Keratinocyte (primary cell): ENCODE results near the gene TFDP1. TPM values are rescaled to one million over a fixed set of nuclear protein-coding genes. Genes with fewer than 3 reads are reported as not detected.

ENCODE experiments used
- DNase-seq: peaks from one replicate; pipeline ENCODE4 v3.0.0-alpha.2; 2011; ENCODE audit warnings: low read depth, missing footprints, low spot score
- FAIRE-seq: peaks from 2 replicates; lab custom pipeline; 2011; peaks lifted over from hg19 to GRCh38; lab: Jason Lieb, UNC
- H2AFZ ChIP-seq: 2 replicates; pipeline ENCODE4 v1.6.0; 2012; ENCODE audit warnings: low read length, control low read depth, inconsistent platforms; ENCODE audit not compliant: control insufficient read depth
- H3K27ac ChIP-seq: 2 replicates; pipeline ENCODE4 v1.5.1; 2011; ENCODE audit warnings: low read length; ENCODE audit not compliant: control insufficient read depth, insufficient read depth
- H3K27me3 ChIP-seq: 3 replicates; pipeline ENCODE4 v1.6.0; 2011; ENCODE audit warnings: low read length; ENCODE audit not compliant: control insufficient read depth, insufficient read depth; ENCODE audit errors: extremely low read depth
- H3K36me3 ChIP-seq, 2 experiments: 2 replicates in 1 of 2; 3 replicates in 1 of 2; pipeline ENCODE4 v1.5.1; 2011; ENCODE audit warnings: low read length in 2 of 2, mild to moderate bottlenecking in 1 of 2; ENCODE audit not compliant: control insufficient read depth in 2 of 2, insufficient read depth in 2 of 2; ENCODE audit errors: extremely low read depth in 1 of 2
- H3K4me1 ChIP-seq: 3 replicates; pipeline ENCODE4 v1.5.1; 2011; ENCODE audit warnings: low read length; ENCODE audit not compliant: control insufficient read depth, insufficient read depth; ENCODE audit errors: extremely low read depth
- H3K4me2 ChIP-seq: 3 replicates; pipeline ENCODE4 v1.6.0; 2011; ENCODE audit warnings: low read depth, low read length; ENCODE audit not compliant: control insufficient read depth, insufficient read depth; ENCODE audit errors: extremely low read depth
- H3K4me3 ChIP-seq, 3 experiments: fragments of 200-600 bp in 1 of 3; sonication (generic) in 1 of 3; 2 replicates in 2 of 3; 3 replicates in 1 of 3; pipeline ENCODE4 v1.5.1; 2011 to 2016; ENCODE audit warnings: low read length in 3 of 3, mild to moderate bottlenecking in 3 of 3, control low read depth in 2 of 3, inconsistent platforms in 1 of 3, low read depth in 1 of 3, mixed read lengths in 1 of 3, mixed run types in 1 of 3, moderate library complexity in 1 of 3; ENCODE audit not compliant: control insufficient read depth in 2 of 3, insufficient read depth in 2 of 3; ENCODE audit errors: extremely low read depth in 1 of 3
- H3K79me2 ChIP-seq: 2 replicates; pipeline ENCODE4 v1.6.0; 2012; ENCODE audit warnings: low read length; ENCODE audit not compliant: control insufficient read depth, insufficient read depth
- H3K9ac ChIP-seq: 3 replicates; pipeline ENCODE4 v1.6.0; 2011; ENCODE audit warnings: low read length; ENCODE audit not compliant: control insufficient read depth, insufficient read depth; ENCODE audit errors: extremely low read depth
- H3K9me1 ChIP-seq: 3 replicates; pipeline ENCODE4 v1.6.0; 2011; ENCODE audit warnings: low read length; ENCODE audit not compliant: control insufficient read depth, insufficient read depth; ENCODE audit errors: extremely low read depth
- H3K9me3 ChIP-seq: 2 replicates; pipeline ENCODE4 v1.5.1; 2012; ENCODE audit warnings: low read depth, low read length; ENCODE audit not compliant: control insufficient read depth
- H4K20me1 ChIP-seq: 3 replicates; pipeline ENCODE4 v1.6.0; 2011; ENCODE audit warnings: low read length; ENCODE audit not compliant: control insufficient read depth, insufficient read depth; ENCODE audit errors: extremely low read depth
- CTCF ChIP-seq, 3 experiments: IDR thresholded peaks in 1 of 3; conservative IDR thresholded peaks in 1 of 3; optimal IDR thresholded peaks in 1 of 3; 2 replicates in 2 of 3; 3 replicates in 1 of 3; pipeline versions ENCODE3 to v1.5.1; 2011; ENCODE audit warnings: low read length in 3 of 3, mild to moderate bottlenecking in 3 of 3, moderate library complexity in 2 of 3, control low read depth in 1 of 3, inconsistent platforms in 1 of 3; ENCODE audit not compliant: insufficient read depth in 2 of 3; ENCODE audit errors: extremely low read depth in 1 of 3
- EZH2 ChIP-seq: IDR thresholded peaks from one replicate; pipeline ENCODE4 v1.6.1; 2012; ENCODE audit warnings: inconsistent platforms, mild to moderate bottlenecking, low read length, moderate library complexity
- dilution Hi-C: fragments of 300-500 bp; cut with MboI; formaldehyde crosslinking; loops from one replicate; pipeline ENCODE4 v1.7.0; 2020; ENCODE audit warnings: low sequenced_read_pairs; ENCODE audit not compliant: extremely low pct_ligation_motif_present
- polyA plus RNA-seq, 5 experiments: library from polyadenylated mRNA; depleted of rRNA in 3 of 5; stranded (reverse) in 3 of 5; stranded (forward) in 1 of 5; unstranded in 1 of 5; fragments of >200 nt; gene quantifications; 1 replicate in 1 of 5; 2 replicates in 3 of 5; 3 replicates in 1 of 5; pipeline versions ENCODE4 v1.2.1 to v1.2.3, GENCODE V29; 2011 to 2012; ENCODE audit warnings: missing spikeins in 2 of 5, low read depth in 1 of 5, low replicate concordance in 1 of 5

The TFDP1 gene
- polyA plus RNA-seq, 1 donor (not counting 4 experiments of a cell fraction or from before 2014, with no cell fraction given), result 105 TPM

GRCh38 chr13:113584870-113585671 is 518 bp downstream of the TFDP1 start:
- TF ChIP-seq EZH2 (no peak), CTCF (optimal IDR thresholded peaks at IDR 0.05 in 1 of 3, IDR thresholded peaks at IDR 0.05 in 1 of 3, conservative IDR thresholded peaks at IDR 0.05 in 1 of 3; ENCODE audit: extremely low read depth in 1 of 3, insufficient read depth in 2 of 3, low read length in 3 of 3) (no peak)
- Histone ChIP-seq H3K36me3 (peaks cover 16 to 26% of the 10 kb centered on the region in 2 experiments), H4K20me1 (peaks cover 5% of the 10 kb centered on the region), H3K9me1 (no peaks in the 10 kb centered on the region), H3K9me3 (no peaks in the 10 kb centered on the region), H3K27me3 (no peaks in the 10 kb centered on the region), H3K79me2 (peaks cover 50% of the 10 kb centered on the region), H3K27ac (no peak overlapping the region), H2AFZ (no peak overlapping the region), H3K4me2 (peak overlapping the region; percentile 65), H3K4me3 (peak overlapping the region; percentile 52 to 55 (median 55)), H3K9ac (peak overlapping the region; percentile 69), H3K4me1 (peaks cover 6% of the 10 kb centered on the region)
- FAIRE-seq (no peak), DNase-seq (no peak)
- dilution Hi-C loops, result no loop called here

- Histone ChIP-seq H3K27me3 (no peaks in the 10 kb centered on the region), H3K9ac (peak overlapping the region; percentile 69), H3K79me2 (peaks cover 57% of the 10 kb centered on the region), H3K4me2 (peak overlapping the region; percentile 65), H3K4me3 (peak overlapping the region; percentile 52 to 55 (median 55)), H3K36me3 (peaks cover 19 to 27% of the 10 kb centered on the region in 2 experiments), H3K4me1 (peaks cover 6% of the 10 kb centered on the region), H3K9me1 (no peaks in the 10 kb centered on the region), H4K20me1 (peaks cover 5% of the 10 kb centered on the region), H2AFZ (no peak overlapping the region), H3K9me3 (no peaks in the 10 kb centered on the region), H3K27ac (no peak overlapping the region)
- DNase-seq, result no peak
- FAIRE-seq, result no peak
- TF ChIP-seq CTCF (optimal IDR thresholded peaks at IDR 0.05 in 1 of 3, IDR thresholded peaks at IDR 0.05 in 1 of 3, conservative IDR thresholded peaks at IDR 0.05 in 1 of 3; ENCODE audit: extremely low read depth in 1 of 3, insufficient read depth in 2 of 3, low read length in 3 of 3) (no peak), EZH2 (no peak)
- dilution Hi-C loops, result no loop called here
Measured at GRCh38 chr13:113585896-113586295, 1.3 kb downstream of the TFDP1 start.
